HepG2 (cell line): ENCODE measurements around the gene TNFSF9. TPM values are rescaled to one million over a fixed set of nuclear protein-coding genes. Genes with fewer than 3 reads are reported as not detected.
A peak's percentile ranks its signal among the peaks of the same experiment; 100 is the strongest.

Experiments used
- AHR ChIP-seq: IDR thresholded peaks from 2 replicates; pipeline ENCODE4 v1.6.1; 2018; ENCODE audit warnings: missing genetic modification reagents, missing compliant biosample characterization
- ATF4 ChIP-seq, 2 experiments: fragments of 450-650 bp in 1 of 2; sonication (generic) in 1 of 2; formaldehyde crosslinking; IDR thresholded peaks; 2 replicates each; pipeline versions ENCODE4 v1.5.0 to v1.8.0; 2020 to 2022; ENCODE audit warnings: mild to moderate bottlenecking in 1 of 2, missing genetic modification reagents in 1 of 2
- EED ChIP-seq: sonication (generic); formaldehyde crosslinking; IDR thresholded peaks from 2 replicates; pipeline ENCODE4 v1.5.0; 2020; ENCODE audit warnings: mild to moderate bottlenecking, missing genetic modification reagents
- FOXA3 ChIP-seq: IDR thresholded peaks from 2 replicates; pipeline ENCODE4 v1.6.1; 2016; ENCODE audit warnings: missing genetic modification reagents, missing compliant biosample characterization
- GLI4 ChIP-seq: sonication (generic); formaldehyde crosslinking; IDR thresholded peaks from 2 replicates; pipeline ENCODE4 v1.5.1; 2020; ENCODE audit warnings: missing genetic modification reagents, mild to moderate bottlenecking, moderate library complexity, borderline replicate concordance
- POLR2A ChIP-seq, 2 experiments: IDR thresholded peaks; 2 replicates each; pipeline ENCODE4 v1.6.1; 2011; ENCODE audit warnings: low read depth in 2 of 2, low read length in 2 of 2, mild to moderate bottlenecking in 1 of 2, moderate library complexity in 1 of 2; ENCODE audit not compliant: insufficient read depth in 1 of 2
- REST ChIP-seq, 2 experiments: IDR thresholded peaks; 2 replicates each; pipeline ENCODE4 v1.6.1; 2011 to 2012; ENCODE audit warnings: low read length in 2 of 2, borderline replicate concordance in 1 of 2, low read depth in 1 of 2, mild to moderate bottlenecking in 1 of 2, moderate library complexity in 1 of 2
- RFXANK ChIP-seq: IDR thresholded peaks from 2 replicates; pipeline ENCODE4 v1.6.1; 2016
- ZGPAT ChIP-seq: IDR thresholded peaks from 2 replicates; pipeline ENCODE4 v1.6.1; 2016; ENCODE audit warnings: mild to moderate bottlenecking
- ZIK1 ChIP-seq: sonication (generic); formaldehyde crosslinking; IDR thresholded peaks from 2 replicates; pipeline ENCODE4 v1.5.0; 2020; ENCODE audit warnings: mild to moderate bottlenecking, low read depth, missing genetic modification reagents, borderline replicate concordance
- ZNF138 ChIP-seq: sonication (generic); formaldehyde crosslinking; IDR thresholded peaks from 2 replicates; pipeline ENCODE4 v1.5.0; 2020; ENCODE audit warnings: mild to moderate bottlenecking, low read depth, missing genetic modification reagents
- ZNF274 ChIP-seq: sonication (generic); formaldehyde crosslinking; IDR thresholded peaks from 2 replicates; pipeline ENCODE4 v1.5.1; 2020; ENCODE audit warnings: mild to moderate bottlenecking, missing genetic modification reagents
- ZNF296 ChIP-seq: sonication (generic); formaldehyde crosslinking; conservative IDR thresholded peaks from 2 replicates; pipeline ENCODE4 v1.5.0; 2020; ENCODE audit warnings: mild to moderate bottlenecking, missing genetic modification reagents
- ZNF574 ChIP-seq: sonication (generic); formaldehyde crosslinking; IDR thresholded peaks from 2 replicates; pipeline ENCODE4 v1.4.0; 2020; ENCODE audit warnings: missing genetic modification reagents
- ZNF619 ChIP-seq: sonication (generic); formaldehyde crosslinking; IDR thresholded peaks from 2 replicates; pipeline ENCODE4 v1.4.0; 2020; ENCODE audit warnings: mild to moderate bottlenecking, missing genetic modification reagents
- ZXDC ChIP-seq: sonication (generic); formaldehyde crosslinking; IDR thresholded peaks from 2 replicates; pipeline ENCODE4 v1.5.0; 2020; ENCODE audit warnings: mild to moderate bottlenecking, missing genetic modification reagents
- polyA plus RNA-seq, 8 experiments: library from polyadenylated mRNA; depleted of rRNA in 3 of 8; stranded (reverse) in 7 of 8; unstranded in 1 of 8; fragments of >200 nt; fragmentation: Illumina TruSeq in 4 of 8; extraction: Trizol in 4 of 8; gene quantifications; 2 replicates each; pipeline versions ENCODE4 v1.2.1 to v1.2.3, GENCODE V29; 2011 to 2016; ENCODE audit warnings: low read depth in 4 of 8, missing spikeins in 1 of 8, mixed read lengths in 1 of 8; ENCODE audit not compliant: insufficient read depth in 1 of 8
- total RNA-seq, 5 experiments: library from RNA; depleted of rRNA; stranded (reverse); fragments of >200 nt; fragmentation: Illumina TruSeq; extraction: Trizol; gene quantifications; 2 replicates each; pipeline ENCODE4 v1.2.3, GENCODE V29; 2016; ENCODE audit warnings: low read depth in 1 of 5

TNFSF9 gene
- total and polyA plus RNA-seq, 2 of the 13 experiments (the other 11 are each of a cell fraction or from before 2014, with no cell fraction given) = 1.0 to 1.8 TPM

GRCh38 chr19:6530386-6531162 lies at the start of gene TNFSF9 (continued):
- TF ChIP-seq REST (IDR thresholded peaks at IDR 0.05; ENCODE audit: borderline replicate concordance in 1 of 2, low read depth in 1 of 2, low read length in 2 of 2) (0 out of 4 replicates have a peak, but pooled peaks of 1 of the 2 experiments have one; percentile 17), ATF4 (CRISPR knock-in tag; IDR thresholded peaks at IDR 0.05) (no peak), GLI4 (0 out of 2 replicates have a peak, but pooled peaks have one; percentile 11), ZIK1 (CRISPR knock-in tag) (peak; percentile 70; the same call in 1 of the 2 replicates), ZNF138 (CRISPR knock-in tag) (0 out of 2 replicates have a peak, but pooled peaks have one; percentile 71), ZXDC (CRISPR knock-in tag) (no peak), ZNF296 (CRISPR knock-in tag) (no peak), EED (CRISPR knock-in tag) (0 out of 2 replicates have a peak, but pooled peaks have one; percentile 83), POLR2A (IDR thresholded peaks at IDR 0.05; ENCODE audit: insufficient read depth in 1 of 2, low read depth in 2 of 2, low read length in 2 of 2) (peak; percentile 71 to 87), ZNF274 (CRISPR knock-in tag) (no peak), ZNF619 (CRISPR knock-in tag) (0 out of 2 replicates have a peak, but pooled peaks have one; percentile 21), AHR (CRISPR knock-in tag) (0 out of 2 replicates have a peak, but pooled peaks have one; percentile 32), FOXA3 (peak; percentile 20; the same call in 1 of the 2 replicates), ZGPAT (CRISPR knock-in tag) (0 out of 2 replicates have a peak, but pooled peaks have one; percentile 30), ZNF574 (0 out of 2 replicates have a peak, but pooled peaks have one; percentile 32), RFXANK (CRISPR knock-in tag) (no peak)
